ENCODE measurements around the gene CIAO2A. TPM values are rescaled to one million over a fixed set of nuclear protein-coding genes. Genes with fewer than 3 reads are reported as not detected.

CIAO2A gene
- polyA plus RNA-seq, 1 donor from 2014 or later: 156 TPM

DNA sequence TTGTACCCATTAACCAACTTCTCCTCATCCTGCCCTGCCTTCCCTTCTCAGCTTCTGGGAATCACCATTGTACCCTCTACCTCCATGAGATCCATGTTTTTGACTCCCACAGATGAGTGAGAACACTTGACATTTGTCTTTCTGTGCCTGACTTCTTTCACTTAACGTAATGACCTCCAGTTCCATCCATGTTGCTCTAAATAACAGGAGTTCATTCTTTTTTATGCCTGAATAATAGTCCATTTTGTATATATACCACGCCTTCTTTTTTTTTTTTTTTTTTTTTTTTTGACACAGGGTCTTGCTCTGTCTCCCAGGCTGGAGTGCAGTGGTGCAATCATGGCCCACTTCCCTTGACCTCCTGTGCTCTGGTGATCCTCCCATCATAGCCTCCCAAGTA lies 8.9 kb upstream of the CIAO2A start:
- Histone ChIP-seq H3K36me3 (ENCODE audit: insufficient read depth, low read length) (no peaks in the 10 kb centered on the region), H3K79me2 (replicated peaks; ENCODE audit: insufficient read depth, low read length) (peaks cover 91% of the 10 kb centered on the region), H3K27ac (ENCODE audit: low read length) (no peak overlapping the region), H2AFZ (ENCODE audit: low read depth, low read length) (no peak overlapping the region), H4K20me1 (ENCODE audit: insufficient read depth) (no peaks in the 10 kb centered on the region), H3K9ac (ENCODE audit: low read length) (no peak overlapping the region), H3F3A (ENCODE audit: insufficient read depth, low read length, poor library complexity, severe bottlenecking) (no peaks in the 10 kb centered on the region), H3K4me3 (ENCODE audit: low read length) (no peak overlapping the region), H3K9me2 (ENCODE audit: insufficient read depth, low read length) (no peaks in the 10 kb centered on the region), H3K4me2 (ENCODE audit: low read length) (no peak overlapping the region), H3K27me3 (ENCODE audit: insufficient read depth, low read depth, low read length) (no peaks in the 10 kb centered on the region), H3K9me3 (ENCODE audit: low read length) (no peaks in the 10 kb centered on the region)
- TF ChIP-seq, protein P1, sequence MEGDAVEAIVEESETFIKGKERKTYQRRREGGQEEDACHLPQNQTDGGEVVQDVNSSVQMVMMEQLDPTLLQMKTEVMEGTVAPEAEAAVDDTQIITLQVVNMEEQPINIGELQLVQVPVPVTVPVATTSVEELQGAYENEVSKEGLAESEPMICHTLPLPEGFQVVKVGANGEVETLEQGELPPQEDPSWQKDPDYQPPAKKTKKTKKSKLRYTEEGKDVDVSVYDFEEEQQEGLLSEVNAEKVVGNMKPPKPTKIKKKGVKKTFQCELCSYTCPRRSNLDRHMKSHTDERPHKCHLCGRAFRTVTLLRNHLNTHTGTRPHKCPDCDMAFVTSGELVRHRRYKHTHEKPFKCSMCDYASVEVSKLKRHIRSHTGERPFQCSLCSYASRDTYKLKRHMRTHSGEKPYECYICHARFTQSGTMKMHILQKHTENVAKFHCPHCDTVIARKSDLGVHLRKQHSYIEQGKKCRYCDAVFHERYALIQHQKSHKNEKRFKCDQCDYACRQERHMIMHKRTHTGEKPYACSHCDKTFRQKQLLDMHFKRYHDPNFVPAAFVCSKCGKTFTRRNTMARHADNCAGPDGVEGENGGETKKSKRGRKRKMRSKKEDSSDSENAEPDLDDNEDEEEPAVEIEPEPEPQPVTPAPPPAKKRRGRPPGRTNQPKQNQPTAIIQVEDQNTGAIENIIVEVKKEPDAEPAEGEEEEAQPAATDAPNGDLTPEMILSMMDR (IDR thresholded peaks at IDR 0.05; ENCODE audit: poor library complexity, severe bottlenecking): no peak
- TF ChIP-seq RAD21 (conservative IDR thresholded peaks at IDR 0.05): no peak
- no peak for TF ChIP-seq EZH2 (IDR thresholded peaks at IDR 0.05; ENCODE audit: borderline replicate concordance, insufficient read depth, low read length, poor library complexity, severe bottlenecking)
- TF ChIP-seq TAF1 (IDR thresholded peaks at IDR 0.05; ENCODE audit: low read depth): no peak
- TF ChIP-seq EP300 (conservative IDR thresholded peaks at IDR 0.05; ENCODE audit: poor library complexity, severe bottlenecking): no peak
- TF ChIP-seq POLR2AphosphoS5 (IDR thresholded peaks at IDR 0.05): no peak
- TF ChIP-seq MXI1 (conservative IDR thresholded peaks at IDR 0.05; ENCODE audit: poor library complexity, severe bottlenecking): no peak
- TF ChIP-seq, protein P2, sequence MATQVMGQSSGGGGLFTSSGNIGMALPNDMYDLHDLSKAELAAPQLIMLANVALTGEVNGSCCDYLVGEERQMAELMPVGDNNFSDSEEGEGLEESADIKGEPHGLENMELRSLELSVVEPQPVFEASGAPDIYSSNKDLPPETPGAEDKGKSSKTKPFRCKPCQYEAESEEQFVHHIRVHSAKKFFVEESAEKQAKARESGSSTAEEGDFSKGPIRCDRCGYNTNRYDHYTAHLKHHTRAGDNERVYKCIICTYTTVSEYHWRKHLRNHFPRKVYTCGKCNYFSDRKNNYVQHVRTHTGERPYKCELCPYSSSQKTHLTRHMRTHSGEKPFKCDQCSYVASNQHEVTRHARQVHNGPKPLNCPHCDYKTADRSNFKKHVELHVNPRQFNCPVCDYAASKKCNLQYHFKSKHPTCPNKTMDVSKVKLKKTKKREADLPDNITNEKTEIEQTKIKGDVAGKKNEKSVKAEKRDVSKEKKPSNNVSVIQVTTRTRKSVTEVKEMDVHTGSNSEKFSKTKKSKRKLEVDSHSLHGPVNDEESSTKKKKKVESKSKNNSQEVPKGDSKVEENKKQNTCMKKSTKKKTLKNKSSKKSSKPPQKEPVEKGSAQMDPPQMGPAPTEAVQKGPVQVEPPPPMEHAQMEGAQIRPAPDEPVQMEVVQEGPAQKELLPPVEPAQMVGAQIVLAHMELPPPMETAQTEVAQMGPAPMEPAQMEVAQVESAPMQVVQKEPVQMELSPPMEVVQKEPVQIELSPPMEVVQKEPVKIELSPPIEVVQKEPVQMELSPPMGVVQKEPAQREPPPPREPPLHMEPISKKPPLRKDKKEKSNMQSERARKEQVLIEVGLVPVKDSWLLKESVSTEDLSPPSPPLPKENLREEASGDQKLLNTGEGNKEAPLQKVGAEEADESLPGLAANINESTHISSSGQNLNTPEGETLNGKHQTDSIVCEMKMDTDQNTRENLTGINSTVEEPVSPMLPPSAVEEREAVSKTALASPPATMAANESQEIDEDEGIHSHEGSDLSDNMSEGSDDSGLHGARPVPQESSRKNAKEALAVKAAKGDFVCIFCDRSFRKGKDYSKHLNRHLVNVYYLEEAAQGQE (IDR thresholded peaks at IDR 0.05; ENCODE audit: borderline replicate concordance): no peak
- TF ChIP-seq SMC3 (conservative IDR thresholded peaks at IDR 0.05; ENCODE audit: poor library complexity): no peak

DNA sequence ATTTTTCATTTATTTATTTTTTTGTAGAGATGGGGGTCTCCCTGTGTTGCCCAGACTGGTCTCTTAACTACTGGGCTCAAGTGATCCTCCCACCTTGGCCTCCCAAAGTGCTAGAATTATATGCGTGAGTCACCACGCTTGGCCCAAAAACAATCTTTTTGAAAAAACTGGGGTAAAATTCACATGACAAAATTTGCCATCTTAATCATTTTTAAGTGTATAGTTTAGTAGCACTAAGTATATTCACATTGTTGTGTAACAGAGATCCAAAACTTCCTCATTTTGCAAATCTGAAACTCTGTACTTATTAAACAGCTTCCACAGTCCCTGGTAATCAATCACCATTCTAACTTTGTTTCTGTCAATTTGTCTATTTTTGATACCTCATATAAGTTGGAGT lies 7.3 kb upstream of the CIAO2A start:
- H2AFZ ChIP-seq (ENCODE audit: low read depth, low read length): no peak overlapping the region
- H3K9ac ChIP-seq (ENCODE audit: low read length): no peak overlapping the region
- H3K27me3 ChIP-seq (ENCODE audit: insufficient read depth, low read depth, low read length): no peaks in the 10 kb centered on the region
- H3K79me2 ChIP-seq (replicated peaks; ENCODE audit: insufficient read depth, low read length): peaks cover 94% of the 10 kb centered on the region
- H3K4me2 ChIP-seq (ENCODE audit: low read length): no peak overlapping the region
- no peak overlapping the region for H3K27ac ChIP-seq (ENCODE audit: low read length)
- no peaks in the 10 kb centered on the region for H3K9me3 ChIP-seq (ENCODE audit: low read length)
- H3K9me2 ChIP-seq (ENCODE audit: insufficient read depth, low read length): no peaks in the 10 kb centered on the region
- H3K4me3 ChIP-seq (ENCODE audit: low read length): no peak overlapping the region
- H3K36me3 ChIP-seq (ENCODE audit: insufficient read depth, low read length): no peaks in the 10 kb centered on the region
- no peaks in the 10 kb centered on the region for H4K20me1 ChIP-seq (ENCODE audit: insufficient read depth)
- TF ChIP-seq SMC3 (conservative IDR thresholded peaks at IDR 0.05; ENCODE audit: poor library complexity) (no peak), TAF1 (IDR thresholded peaks at IDR 0.05; ENCODE audit: low read depth) (no peak)
- no peaks in the 10 kb centered on the region for H3F3A ChIP-seq (ENCODE audit: insufficient read depth, low read length, poor library complexity, severe bottlenecking)

DNA sequence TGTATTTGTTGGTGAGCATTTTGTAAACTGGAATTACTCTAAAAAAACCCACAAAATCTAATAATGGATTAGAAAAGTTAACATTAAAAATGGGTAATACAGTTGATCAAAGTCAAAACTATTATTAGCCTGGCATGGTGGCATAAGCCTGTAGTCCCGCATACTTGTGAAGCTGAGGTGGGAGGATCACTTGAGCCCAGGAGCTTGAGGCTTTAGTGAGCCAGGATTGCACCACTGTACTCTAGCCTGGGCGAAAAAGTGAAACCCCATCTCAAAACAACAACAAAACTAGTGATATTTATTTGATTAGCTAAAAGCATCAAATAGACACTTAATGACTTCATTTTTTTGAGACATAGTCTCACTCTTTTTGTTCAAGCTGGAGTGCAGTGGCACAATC lies 5.7 kb upstream of the CIAO2A start:
- H3K79me2 ChIP-seq (replicated peaks; ENCODE audit: insufficient read depth, low read length): peaks cover 81% of the 10 kb centered on the region

More for the DNA sequence above, 5.7 kb upstream of the CIAO2A start:
- no peak for TF ChIP-seq MXI1 (conservative IDR thresholded peaks at IDR 0.05; ENCODE audit: poor library complexity, severe bottlenecking)
- TF ChIP-seq, protein P1 (IDR thresholded peaks at IDR 0.05; ENCODE audit: poor library complexity, severe bottlenecking): no peak
- TF ChIP-seq RAD21 (conservative IDR thresholded peaks at IDR 0.05): no peak
- TF ChIP-seq TAF1 (IDR thresholded peaks at IDR 0.05; ENCODE audit: low read depth): no peak
- no peak for TF ChIP-seq SMC3 (conservative IDR thresholded peaks at IDR 0.05; ENCODE audit: poor library complexity)
- no peak for TF ChIP-seq POLR2AphosphoS5 (IDR thresholded peaks at IDR 0.05)
- no peak for TF ChIP-seq EP300 (conservative IDR thresholded peaks at IDR 0.05; ENCODE audit: poor library complexity, severe bottlenecking)
- TF ChIP-seq, protein P2 (IDR thresholded peaks at IDR 0.05; ENCODE audit: borderline replicate concordance): no peak
- no peak for TF ChIP-seq EZH2 (IDR thresholded peaks at IDR 0.05; ENCODE audit: borderline replicate concordance, insufficient read depth, low read length, poor library complexity, severe bottlenecking)
- Histone ChIP-seq H2AFZ (ENCODE audit: low read depth, low read length) (no peak overlapping the region), H3K4me2 (ENCODE audit: low read length) (no peak overlapping the region), H3F3A (ENCODE audit: insufficient read depth, low read length, poor library complexity, severe bottlenecking) (no peaks in the 10 kb centered on the region), H3K9me2 (ENCODE audit: insufficient read depth, low read length) (no peaks in the 10 kb centered on the region), H3K27ac (ENCODE audit: low read length) (no peak overlapping the region), H3K36me3 (ENCODE audit: insufficient read depth, low read length) (no peaks in the 10 kb centered on the region), H4K20me1 (ENCODE audit: insufficient read depth) (no peaks in the 10 kb centered on the region), H3K9ac (ENCODE audit: low read length) (no peak overlapping the region), H3K27me3 (ENCODE audit: insufficient read depth, low read depth, low read length) (no peaks in the 10 kb centered on the region), H3K4me3 (ENCODE audit: low read length) (no peak overlapping the region), H3K9me3 (ENCODE audit: low read length) (no peaks in the 10 kb centered on the region)

Measured in neural cell (in vitro differentiated cells).